ENCODE measurements around the gene TBCK.

- TF ChIP-seq CTCF (IDR thresholded peaks at IDR 0.05; ENCODE audit: insufficient read depth, low read depth, low read length) = no peak
- no peak for TF ChIP-seq EZH2 (IDR thresholded peaks at IDR 0.05; ENCODE audit: insufficient read depth, low read length)
Observed at GRCh38 chr4:106109929-106110328, 206.1 kb downstream of the TBCK start.

Data from astrocyte (in vitro differentiated cells and primary cell).